Fibroblast of skin of left quadriceps (primary cell): Measurements from ENCODE around the gene CCDC102B.

ENCODE experiments used
- DNase-seq, 2 experiments: peaks; one replicate each; pipeline ENCODE4 v3.0.0-alpha.2; 2013; ENCODE audit warnings: low read depth in 2 of 2

The CCDC102B gene

DNA sequence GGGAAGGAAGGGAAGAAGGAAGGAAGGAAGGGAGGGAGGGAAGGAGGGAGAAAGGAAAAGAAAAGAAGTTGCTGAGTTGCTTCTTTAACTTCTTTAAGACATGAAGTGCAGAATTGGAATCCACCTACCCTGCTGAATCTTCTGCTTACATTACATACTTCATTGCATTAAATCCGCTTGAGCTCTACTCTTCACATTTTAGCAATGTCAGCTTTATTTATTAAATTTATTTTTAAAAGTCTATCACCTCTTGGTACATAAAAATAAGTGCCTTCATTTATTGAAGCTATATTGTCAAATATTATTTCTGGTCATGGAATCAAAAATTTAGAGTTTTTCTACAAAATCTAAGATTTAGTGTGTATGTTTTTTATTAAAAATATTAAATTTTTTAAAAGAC lies 284.6 kb downstream of the CCDC102B start:
- DNase-seq: no peak

DNA sequence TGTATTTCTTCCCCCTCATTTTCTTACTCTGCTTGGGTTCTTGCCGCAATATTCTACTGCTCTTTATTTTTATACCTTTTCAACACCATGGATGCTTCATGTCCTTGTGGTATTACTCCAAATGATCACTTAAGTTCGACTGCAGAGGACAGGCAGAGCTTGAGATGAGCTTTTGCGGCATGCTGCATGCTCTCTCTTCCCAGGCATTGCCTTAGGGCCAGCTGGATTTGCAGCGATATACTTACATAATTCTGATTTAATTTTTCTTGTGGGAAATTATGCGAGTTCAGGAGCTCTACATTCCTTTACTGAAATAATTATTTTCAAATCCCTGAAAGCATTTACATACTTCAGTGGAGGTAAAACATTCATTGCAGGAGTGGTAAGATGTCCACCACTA lies 288.1 kb downstream of the CCDC102B start:
- no peak for DNase-seq

DNA sequence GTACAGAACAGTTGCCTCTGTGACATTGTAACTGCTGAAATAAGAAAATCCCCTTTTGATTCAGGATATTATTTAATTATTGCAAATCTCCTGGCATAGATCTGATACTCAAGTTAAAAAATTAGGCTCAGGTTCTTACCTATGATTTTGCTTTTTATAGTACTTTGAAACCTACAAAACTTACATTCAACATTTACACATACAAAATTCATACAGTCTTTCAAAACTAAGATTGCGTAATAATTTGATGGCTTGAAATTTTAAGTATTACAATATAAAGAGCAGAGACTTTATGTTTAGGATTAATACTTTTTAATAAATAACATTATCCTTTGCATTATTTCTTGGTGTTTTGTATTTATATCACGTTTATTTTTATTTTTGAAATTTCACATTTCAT lies 291.1 kb downstream of the CCDC102B start:
- no peak for DNase-seq

DNA sequence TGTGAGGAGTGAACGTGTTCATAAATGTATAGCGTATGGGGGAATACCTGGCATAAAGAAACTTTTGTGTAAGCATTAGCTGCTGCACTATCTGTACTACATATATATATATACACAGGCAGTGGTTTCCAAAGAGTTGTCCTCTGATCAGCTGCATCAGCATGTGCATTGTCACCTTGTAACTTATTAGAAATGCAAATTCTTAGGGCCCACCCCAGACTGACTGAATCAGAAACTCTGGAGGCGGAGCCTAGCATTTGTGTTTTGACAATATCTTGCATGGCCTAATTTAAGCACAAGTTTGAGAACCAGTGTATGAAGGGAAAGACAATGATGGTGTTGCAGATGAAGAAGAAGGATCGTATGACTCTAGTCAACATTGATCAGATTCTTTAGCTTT lies 299.5 kb downstream of the CCDC102B start:
- DNase-seq: no peak

DNA sequence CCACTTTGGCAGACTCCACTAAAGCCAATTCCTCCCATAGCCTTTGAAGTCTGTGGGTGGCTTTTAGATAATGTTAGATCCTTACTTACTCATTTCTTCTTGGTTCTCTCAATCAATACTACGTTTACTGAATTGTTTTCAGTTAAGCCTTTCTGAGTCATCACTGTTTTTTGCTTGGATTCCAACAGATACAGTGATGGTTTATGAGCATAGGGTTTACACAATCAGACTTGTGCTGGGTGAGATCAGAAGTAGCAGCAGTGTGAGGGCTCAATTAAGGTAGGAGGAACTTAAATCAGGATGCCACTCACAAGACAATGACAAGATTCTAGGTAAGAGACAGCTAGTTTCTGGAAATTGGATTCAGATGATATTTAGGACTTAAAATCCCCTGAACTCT lies 305.1 kb downstream of the CCDC102B start:
- no peak for DNase-seq
